Right atrium auricular region (tissue), 2 donors: Measurements from ENCODE around the gene ZG16. TPM values are rescaled to one million over a fixed set of nuclear protein-coding genes. Genes with fewer than 3 reads are reported as not detected.
"Not testable (repeated sequence)": the region's sequence is repeated elsewhere in the genome, so short reads cannot be mapped to it uniquely, and the experiment has no call there.

Experiments used
- DNase-seq: peaks from one replicate; pipeline ENCODE4 v3.0.0-alpha.2; 2019; ENCODE audit warnings: low spot score
- H3K27ac ChIP-seq, 2 donors: fragments of 200-600 bp; sonication (generic); 1 replicate in 1 of 2; 2 replicates in 1 of 2; pipeline ENCODE4 v1.5.1; 2016 to 2019
- H3K27me3 ChIP-seq, 2 donors: fragments of 200-600 bp; sonication (generic); one replicate each; pipeline versions ENCODE4 v1.5.1 to v1.6.0; 2017 to 2019
- H3K36me3 ChIP-seq: fragments of 200-600 bp; sonication (generic); one replicate; pipeline ENCODE4 v1.5.1; 2016
- H3K4me1 ChIP-seq, 2 donors: fragments of 200-600 bp; sonication (generic); one replicate each; pipeline versions ENCODE4 v1.5.1 to v1.6.0; 2017 to 2019
- H3K4me3 ChIP-seq, 2 donors: fragments of 200-600 bp; sonication (generic); 1 replicate in 1 of 2; 2 replicates in 1 of 2; pipeline ENCODE4 v1.5.1; 2017 to 2019; ENCODE audit warnings: mild to moderate bottlenecking in 1 of 2, moderate library complexity in 1 of 2
- H3K9me3 ChIP-seq, 2 donors: fragments of 200-600 bp; sonication (generic); one replicate each; pipeline ENCODE4 v1.5.1; 2019
- total RNA-seq, 2 donors: library from RNA; depleted of rRNA; stranded (reverse); fragments of >200 nt; gene quantifications; one replicate each; pipeline ENCODE4 v1.1.0, GENCODE V29; 2016
- TF ChIP-seq, protein P1 (sequence below), 2 donors: fragments of 200-600 bp; sonication (generic); IDR thresholded peaks; one replicate each; pipeline ENCODE4 v1.5.1; 2019; ENCODE audit warnings: antibody characterized with exemption in 2 of 2

The ZG16 gene
- total RNA-seq, 2 donors from 2014 or later: not detected

DNA sequence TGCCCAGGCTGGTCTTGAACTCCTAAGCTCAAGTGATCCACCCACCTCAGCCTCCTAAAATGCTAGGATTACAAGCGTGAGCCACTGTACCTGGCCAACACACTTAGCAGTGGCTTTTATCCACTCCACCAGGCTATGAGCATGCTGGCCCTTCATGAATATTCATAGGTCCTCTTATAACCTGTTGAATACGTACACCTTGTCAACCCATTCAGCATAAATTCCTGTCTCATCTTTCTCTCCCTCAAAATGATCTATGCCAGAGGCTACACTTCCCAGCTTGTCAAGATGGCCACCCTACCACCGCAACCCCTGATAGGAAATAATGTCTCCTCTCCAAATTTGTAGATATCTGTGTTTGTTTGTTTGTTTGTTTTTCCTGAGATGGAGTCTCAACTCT, 11.0 kb upstream of the ZG16 start:
- H3K4me1 ChIP-seq: no peaks in the 10 kb centered on the region
- H3K9me3 ChIP-seq: no peaks in the 10 kb centered on the region
- no peaks in the 10 kb centered on the region for H3K27me3 ChIP-seq
- DNase-seq: no peak
- no peak overlapping the region for H3K27ac ChIP-seq
- H3K4me3 ChIP-seq: no peak overlapping the region
- no peaks in the 10 kb centered on the region for H3K36me3 ChIP-seq
- TF ChIP-seq, protein P1, sequence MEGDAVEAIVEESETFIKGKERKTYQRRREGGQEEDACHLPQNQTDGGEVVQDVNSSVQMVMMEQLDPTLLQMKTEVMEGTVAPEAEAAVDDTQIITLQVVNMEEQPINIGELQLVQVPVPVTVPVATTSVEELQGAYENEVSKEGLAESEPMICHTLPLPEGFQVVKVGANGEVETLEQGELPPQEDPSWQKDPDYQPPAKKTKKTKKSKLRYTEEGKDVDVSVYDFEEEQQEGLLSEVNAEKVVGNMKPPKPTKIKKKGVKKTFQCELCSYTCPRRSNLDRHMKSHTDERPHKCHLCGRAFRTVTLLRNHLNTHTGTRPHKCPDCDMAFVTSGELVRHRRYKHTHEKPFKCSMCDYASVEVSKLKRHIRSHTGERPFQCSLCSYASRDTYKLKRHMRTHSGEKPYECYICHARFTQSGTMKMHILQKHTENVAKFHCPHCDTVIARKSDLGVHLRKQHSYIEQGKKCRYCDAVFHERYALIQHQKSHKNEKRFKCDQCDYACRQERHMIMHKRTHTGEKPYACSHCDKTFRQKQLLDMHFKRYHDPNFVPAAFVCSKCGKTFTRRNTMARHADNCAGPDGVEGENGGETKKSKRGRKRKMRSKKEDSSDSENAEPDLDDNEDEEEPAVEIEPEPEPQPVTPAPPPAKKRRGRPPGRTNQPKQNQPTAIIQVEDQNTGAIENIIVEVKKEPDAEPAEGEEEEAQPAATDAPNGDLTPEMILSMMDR (IDR thresholded peaks at IDR 0.05): no peak

DNA sequence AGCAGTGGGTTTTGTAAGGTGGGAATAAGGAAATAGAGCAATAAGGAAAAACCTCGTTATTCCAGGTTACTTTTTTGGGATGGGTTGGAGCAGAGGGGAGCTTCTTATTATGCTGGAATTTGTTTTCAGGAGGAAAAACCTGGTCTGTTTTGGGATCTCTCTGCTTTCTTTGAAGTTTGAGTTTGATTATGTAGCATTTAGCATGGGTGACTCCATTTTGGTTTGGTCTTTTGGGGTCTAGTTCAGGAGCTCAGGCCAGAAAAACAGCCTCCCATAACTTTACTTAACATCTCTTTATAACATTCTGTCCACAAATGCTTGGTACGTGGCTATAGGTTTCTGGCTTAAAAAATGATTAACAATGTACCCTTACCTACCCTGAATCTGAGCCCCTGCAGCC, 8.5 kb upstream of the ZG16 start:
- Histone ChIP-seq H3K27me3 (no peaks in the 10 kb centered on the region), H3K36me3 (no peaks in the 10 kb centered on the region), H3K9me3 (no peaks in the 10 kb centered on the region), H3K4me1 (no peaks in the 10 kb centered on the region), H3K4me3 (no peak overlapping the region), H3K27ac (no peak overlapping the region)
- TF ChIP-seq, protein P1 (IDR thresholded peaks at IDR 0.05): no peak
- DNase-seq: no peak

DNA sequence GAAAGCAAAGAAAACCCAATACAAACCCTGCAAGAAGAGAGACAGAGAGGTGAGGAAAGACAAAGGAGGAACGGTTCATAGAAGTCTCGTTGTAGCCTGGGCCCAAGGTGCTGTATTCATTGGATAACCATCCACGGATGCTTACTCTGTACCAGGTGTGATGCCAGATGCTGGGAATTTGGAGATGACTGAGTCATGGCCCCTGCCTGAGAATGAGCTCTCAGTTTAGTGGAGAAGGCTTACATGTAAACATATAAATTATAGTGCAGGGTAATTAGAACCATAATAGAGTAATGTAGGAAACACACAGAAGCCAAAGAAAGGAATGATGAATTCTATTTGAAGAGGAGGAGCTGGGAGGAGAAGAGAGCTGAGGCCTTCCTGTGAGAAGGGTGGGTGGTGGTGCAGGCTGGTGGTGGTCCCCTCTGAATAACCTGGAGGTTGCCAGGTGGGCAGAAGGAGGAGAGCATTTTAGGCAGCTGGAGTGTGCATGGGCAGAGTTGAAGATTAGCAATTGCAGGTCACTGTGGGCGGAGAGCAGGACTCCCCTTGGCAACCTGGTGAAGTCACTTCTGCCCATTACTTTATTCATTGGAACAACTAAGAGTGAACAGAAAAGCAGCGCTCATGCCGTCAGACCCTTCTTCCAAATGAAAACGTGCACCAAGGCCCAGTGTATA, 7.7 kb upstream of the ZG16 start:
- Histone ChIP-seq H3K27me3 (no peaks in the 10 kb centered on the region), H3K4me3 (no peak overlapping the region), H3K27ac (no peak overlapping the region), H3K9me3 (no peaks in the 10 kb centered on the region), H3K36me3 (no peaks in the 10 kb centered on the region), H3K4me1 (no peaks in the 10 kb centered on the region)
- TF ChIP-seq, protein P1 (IDR thresholded peaks at IDR 0.05): no peak
- no peak for DNase-seq

DNA sequence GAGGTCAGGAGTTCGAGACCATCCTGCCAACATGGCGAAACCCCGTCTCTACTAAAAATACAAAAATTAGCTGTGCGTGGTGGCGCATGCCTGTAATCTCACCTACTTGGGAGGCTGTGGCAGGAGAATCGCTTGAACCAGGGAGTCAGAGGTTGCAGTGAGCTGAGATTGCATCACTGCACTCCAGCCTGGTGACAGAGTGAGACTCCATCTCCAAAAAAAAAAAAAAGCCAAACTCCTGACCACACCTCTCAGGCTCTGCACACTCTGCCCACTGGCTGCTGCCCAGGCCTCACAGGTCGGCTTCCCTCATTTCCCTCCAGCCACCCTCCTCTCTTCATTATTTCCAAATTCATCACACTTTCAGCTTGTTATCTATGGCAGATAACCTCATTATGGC, 5.7 kb upstream of the ZG16 start:
- H3K9me3 ChIP-seq, H3K4me1 ChIP-seq, H3K27ac ChIP-seq, DNase-seq, H3K27me3 ChIP-seq, H3K36me3 ChIP-seq, H3K4me3 ChIP-seq: not testable (repeated sequence)

DNA sequence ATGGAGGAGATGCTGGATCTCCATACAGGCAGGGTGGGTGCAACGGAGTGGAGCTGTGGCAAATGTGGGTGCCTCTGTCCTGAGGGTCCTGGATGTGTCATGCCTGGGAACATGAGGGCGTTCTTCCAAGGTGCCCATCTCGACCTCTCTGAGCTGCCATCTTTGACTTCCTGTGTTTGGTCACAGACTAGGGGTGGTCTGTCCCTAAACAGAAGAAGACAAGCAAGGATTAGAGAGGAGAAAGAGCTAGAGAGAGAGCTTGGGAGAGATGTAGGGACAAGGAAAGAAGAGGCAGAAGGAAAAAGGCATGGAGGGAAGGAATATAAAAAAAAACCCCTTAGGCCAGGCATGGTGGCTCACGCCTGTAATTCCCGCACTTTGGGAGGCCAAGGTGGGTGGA, 3.3 kb upstream of the ZG16 start:
- Histone ChIP-seq H3K27me3 (no peaks in the 10 kb centered on the region), H3K27ac (no peak overlapping the region)
- TF ChIP-seq, protein P1 (IDR thresholded peaks at IDR 0.05): no peak

DNA sequence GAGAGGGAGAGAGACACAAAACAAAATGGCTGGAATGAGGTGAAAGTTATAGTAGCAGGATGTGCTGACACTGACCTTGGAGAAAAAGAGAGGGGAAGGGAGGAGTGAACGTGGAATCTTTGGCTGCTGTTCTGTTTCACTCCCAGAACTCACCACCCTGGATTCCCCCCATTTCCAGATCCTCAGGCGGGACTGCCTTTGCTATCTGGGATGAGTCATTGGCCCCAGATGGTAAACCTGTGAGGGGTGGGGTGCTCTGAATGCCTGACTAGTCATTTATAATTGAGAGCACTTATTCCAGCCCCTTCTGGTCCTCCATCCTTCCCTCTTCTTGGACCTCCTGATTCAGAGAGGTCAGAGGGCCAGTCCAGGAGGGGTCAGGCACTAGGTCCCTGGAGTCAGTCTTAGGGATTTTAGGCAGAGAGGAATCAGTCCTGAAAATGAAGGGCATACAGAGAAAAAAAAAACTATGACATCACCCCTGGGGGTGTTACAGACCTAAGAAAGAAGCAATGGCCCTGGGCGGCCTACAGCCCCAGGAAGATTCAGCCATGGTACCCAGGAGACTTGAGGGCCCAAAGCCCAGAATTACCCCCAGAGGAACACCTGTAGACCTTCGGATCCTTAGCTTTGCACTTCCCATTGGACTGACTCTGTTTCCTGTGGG, 2.2 kb upstream of the ZG16 start:
- Histone ChIP-seq H3K4me3 (no peak overlapping the region), H3K4me1 (no peaks in the 10 kb centered on the region), H3K27me3 (no peaks in the 10 kb centered on the region), H3K36me3 (no peaks in the 10 kb centered on the region), H3K27ac (no peak overlapping the region), H3K9me3 (no peaks in the 10 kb centered on the region)
- no peak for DNase-seq
- TF ChIP-seq, protein P1 (IDR thresholded peaks at IDR 0.05): no peak

More for the DNA sequence above, 3.3 kb upstream of the ZG16 start:
- H3K4me3 ChIP-seq: no peak overlapping the region
- H3K36me3 ChIP-seq: no peaks in the 10 kb centered on the region
- H3K4me1 ChIP-seq: no peaks in the 10 kb centered on the region
- no peak for DNase-seq
- no peaks in the 10 kb centered on the region for H3K9me3 ChIP-seq
